ENCODE results near the gene CAPZB.
A peak's percentile ranks its signal among the peaks of the same experiment; 100 is the strongest.

The CAPZB gene

DNA sequence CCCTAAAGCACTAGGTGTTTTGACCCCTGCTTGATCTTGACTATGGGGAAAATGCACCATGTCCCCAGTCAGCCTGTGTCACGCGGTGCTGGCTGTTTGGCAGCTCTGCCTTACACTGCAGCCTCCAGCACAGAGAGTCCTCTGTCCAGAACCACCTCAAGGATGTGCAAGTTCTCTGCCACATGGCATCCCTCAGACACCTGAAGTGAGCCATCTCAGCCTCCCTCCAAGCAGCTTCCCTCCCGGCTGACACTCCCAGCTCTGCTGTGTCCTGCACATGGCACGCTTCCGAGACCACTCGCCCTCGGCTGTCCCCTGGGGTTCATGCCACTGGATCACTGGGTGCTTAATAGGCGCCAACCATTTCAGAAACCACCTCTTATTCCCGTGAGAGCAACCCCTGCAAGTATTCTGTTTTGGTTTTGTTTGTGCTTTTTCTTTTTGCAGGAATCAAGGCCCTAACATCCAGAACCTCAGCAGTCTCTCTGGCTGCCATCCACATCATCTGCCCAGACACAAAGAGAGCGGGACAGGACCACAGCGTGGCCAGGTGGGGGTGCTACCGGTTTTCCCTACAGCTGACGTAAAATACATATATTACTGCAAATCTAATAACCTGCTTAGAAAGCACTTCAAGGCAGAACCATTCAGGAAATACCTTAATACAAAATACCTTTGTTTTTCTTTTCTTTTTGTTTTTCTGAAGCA, 45.7 kb downstream of the CAPZB start:
- Histone ChIP-seq H3K4me2 (peak overlapping the region; percentile 54 to 91 (median 62); a peak in 20 of 22 replicates), H3K4me3 (no peak overlapping the region), H3K36me3 (peaks cover 20 to 40% (median 30%) of the 10 kb centered on the region in 11 experiments; a peak in 20 of 22 replicates), H3K9me3 (replicated peaks in 1 of 11) (no peaks in the 10 kb centered on the region), H3K27ac (no peak overlapping the region), H3K27me3 (no peaks in the 10 kb centered on the region), H3K9ac (peak overlapping the region in 3 of 11 experiments; percentile 2 to 46 (median 8); a peak in 1 of 22 replicates), H3K4me1 (peaks cover 64 to 100% (median 90%) of the 10 kb centered on the region in 10 experiments), H4K20me1 (peaks cover 99 to 100% (median 100%) of the 10 kb centered on the region in 11 experiments)
- no peak for TF ChIP-seq Cebpa-rat (IDR thresholded peaks at IDR 0.05)

- no peak for TF ChIP-seq Cebpa-rat (IDR thresholded peaks at IDR 0.05)
- H3K27me3 ChIP-seq, result no peaks in the 10 kb centered on the region
- H3K4me2 ChIP-seq, result peak overlapping the region in 3 of 11 experiments; percentile 80 to 91 (median 82); a peak in 5 of 22 replicates
- H3K9me3 ChIP-seq (replicated peaks in 1 of 11), result no peaks in the 10 kb centered on the region
- peaks cover 55 to 100% (median 85%) of the 10 kb centered on the region in 10 experiments for H3K4me1 ChIP-seq
- H3K9ac ChIP-seq, result peak overlapping the region in 1 of 11 experiments; percentile 36; a peak in 2 of 22 replicates
- peaks cover 99 to 100% (median 100%) of the 10 kb centered on the region in 11 experiments for H4K20me1 ChIP-seq
- no peak overlapping the region for H3K4me3 ChIP-seq
- H3K27ac ChIP-seq, result no peak overlapping the region; a peak in 1 of 22 replicates
- H3K36me3 ChIP-seq, result peaks cover 22 to 40% (median 36%) of the 10 kb centered on the region in 11 experiments; a peak in 20 of 22 replicates
Measured at GRCh38 chr1:19438516-19439195, 46.7 kb downstream of the CAPZB start.

GRCh38 chr1:19437891-19438294, 47.4 kb downstream of the CAPZB start:
- no peak overlapping the region for H3K4me3 ChIP-seq
- no peak for TF ChIP-seq Cebpa-rat (IDR thresholded peaks at IDR 0.05)
- no peaks in the 10 kb centered on the region for H3K27me3 ChIP-seq
- peaks cover 99 to 100% (median 100%) of the 10 kb centered on the region in 11 experiments for H4K20me1 ChIP-seq
- peaks cover 47 to 100% (median 80%) of the 10 kb centered on the region in 10 experiments for H3K4me1 ChIP-seq
- peak overlapping the region in 5 of 11 experiments; percentile 7 to 91 (median 82); a peak in 8 of 22 replicates for H3K4me2 ChIP-seq
- H3K9ac ChIP-seq, result peak overlapping the region in 3 of 11 experiments; percentile 32 to 50 (median 36); a peak in 4 of 22 replicates
- H3K9me3 ChIP-seq (replicated peaks in 1 of 11), result no peaks in the 10 kb centered on the region
- H3K36me3 ChIP-seq, result peaks cover 24 to 46% (median 43%) of the 10 kb centered on the region in 11 experiments; a peak in 21 of 22 replicates
- peak overlapping the region in 2 of 11 experiments; percentile 14 to 50; a peak in 2 of 22 replicates for H3K27ac ChIP-seq

DNA sequence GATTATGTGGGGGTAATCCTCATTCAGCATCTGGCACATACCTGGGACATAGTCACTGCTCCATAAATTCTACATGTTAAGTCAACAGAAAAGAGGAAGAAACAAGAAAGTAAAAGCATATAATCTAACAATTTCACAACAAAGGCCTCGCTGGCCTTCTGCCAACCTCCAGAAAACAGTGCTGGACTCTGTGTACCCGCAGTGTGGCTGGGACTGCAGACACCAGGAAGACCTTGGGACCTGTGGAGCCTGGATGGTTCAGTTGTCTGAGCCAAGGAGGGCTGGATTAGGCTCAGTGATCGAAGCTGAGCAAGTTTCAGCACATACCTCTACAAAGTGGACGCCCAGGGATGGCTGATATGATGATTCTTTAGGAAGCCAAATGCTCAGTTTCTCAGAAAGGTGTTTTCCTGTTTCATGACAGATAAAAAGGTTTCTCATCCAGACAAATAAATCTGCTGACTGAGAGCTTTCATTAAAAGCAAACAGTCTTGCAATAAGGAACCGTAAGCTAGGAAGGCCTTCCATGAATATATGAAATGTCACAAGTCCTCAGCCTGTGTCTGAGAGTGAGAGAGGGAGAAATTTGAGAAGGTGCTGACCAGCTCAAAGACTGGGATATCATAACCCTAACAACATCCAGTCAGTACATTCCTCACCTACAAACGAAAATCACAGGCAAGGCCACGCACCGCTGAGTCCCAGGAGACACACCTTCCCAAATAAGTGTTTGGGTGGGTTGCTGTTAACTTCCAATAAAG, 48.4 kb downstream of the CAPZB start:
- H3K4me3 ChIP-seq, result peak overlapping the region in 2 of 10 experiments; percentile 2 to 5; a peak in 1 of 20 replicates
- TF ChIP-seq Cebpa-rat (IDR thresholded peaks at IDR 0.05), result no peak
- H3K9ac ChIP-seq, result peak overlapping the region in 5 of 11 experiments; percentile 9 to 50 (median 36); a peak in 7 of 22 replicates
- no peaks in the 10 kb centered on the region for H3K9me3 ChIP-seq (replicated peaks in 1 of 11)
- peak overlapping the region in 8 of 11 experiments; percentile 29 to 91 (median 81); a peak in 14 of 22 replicates for H3K4me2 ChIP-seq
- H4K20me1 ChIP-seq, result peaks cover 99 to 100% (median 100%) of the 10 kb centered on the region in 11 experiments
- peaks cover 37 to 95% (median 71%) of the 10 kb centered on the region in 10 experiments for H3K4me1 ChIP-seq
- peak overlapping the region in 7 of 11 experiments; percentile 12 to 50 (median 35); a peak in 12 of 22 replicates for H3K27ac ChIP-seq
- peaks cover 32 to 56% (median 47%) of the 10 kb centered on the region in 11 experiments for H3K36me3 ChIP-seq
- H3K27me3 ChIP-seq, result no peaks in the 10 kb centered on the region

GRCh38 chr1:19435851-19436455, 49.4 kb downstream of the CAPZB start:
- peaks cover 32 to 58% (median 48%) of the 10 kb centered on the region in 11 experiments for H3K36me3 ChIP-seq
- peak overlapping the region in 5 of 11 experiments; percentile 5 to 42 (median 14); a peak in 6 of 22 replicates for H3K9ac ChIP-seq
- peak overlapping the region in 2 of 10 experiments; percentile 4 to 20; a peak in 2 of 20 replicates for H3K4me3 ChIP-seq
- H4K20me1 ChIP-seq, result peaks cover 98 to 100% (median 100%) of the 10 kb centered on the region in 11 experiments
- H3K27ac ChIP-seq, result peak overlapping the region in 6 of 11 experiments; percentile 5 to 58 (median 42); a peak in 9 of 22 replicates
- H3K4me1 ChIP-seq, result peaks cover 29 to 89% (median 63%) of the 10 kb centered on the region in 10 experiments
- peak overlapping the region in 10 of 11 experiments; percentile 20 to 91 (median 68); a peak in 17 of 22 replicates for H3K4me2 ChIP-seq
- H3K9me3 ChIP-seq (replicated peaks in 1 of 11), result no peaks in the 10 kb centered on the region
- no peak for TF ChIP-seq Cebpa-rat (IDR thresholded peaks at IDR 0.05)
- no peaks in the 10 kb centered on the region for H3K27me3 ChIP-seq

- Histone ChIP-seq H3K4me1 (peaks cover 28 to 89% (median 62%) of the 10 kb centered on the region in 10 experiments), H4K20me1 (peaks cover 98 to 100% (median 100%) of the 10 kb centered on the region in 11 experiments), H3K9ac (peak overlapping the region in 5 of 11 experiments; percentile 5 to 42 (median 14); a peak in 6 of 22 replicates), H3K27ac (peak overlapping the region in 6 of 11 experiments; percentile 5 to 58 (median 42); a peak in 10 of 22 replicates), H3K9me3 (replicated peaks in 1 of 11) (no peaks in the 10 kb centered on the region), H3K4me3 (0 out of 20 replicates have a peak overlapping the region, but pooled peaks of 1 of the 10 experiments have one; percentile 20), H3K4me2 (peak overlapping the region; percentile 3 to 91 (median 55); a peak in 17 of 22 replicates), H3K36me3 (peaks cover 32 to 59% (median 48%) of the 10 kb centered on the region in 11 experiments), H3K27me3 (no peaks in the 10 kb centered on the region)
- TF ChIP-seq Cebpa-rat (IDR thresholded peaks at IDR 0.05), result peak in 8 of 11 experiments; percentile 30 to 55 (median 38); a peak in 7 of 22 replicates
Measured at GRCh38 chr1:19435181-19435580, 50.2 kb downstream of the CAPZB start.

- Histone ChIP-seq H3K9me3 (replicated peaks in 1 of 11) (no peaks in the 10 kb centered on the region), H3K9ac (no peak overlapping the region), H4K20me1 (peaks cover 98 to 100% (median 100%) of the 10 kb centered on the region in 11 experiments), H3K4me1 (peaks cover 17 to 89% (median 55%) of the 10 kb centered on the region in 10 experiments), H3K4me2 (peak overlapping the region in 4 of 11 experiments; percentile 80 to 91 (median 83); a peak in 6 of 22 replicates), H3K4me3 (no peak overlapping the region), H3K27ac (no peak overlapping the region; a peak in 1 of 22 replicates), H3K27me3 (no peaks in the 10 kb centered on the region), H3K36me3 (peaks cover 29 to 57% (median 43%) of the 10 kb centered on the region in 11 experiments)
- TF ChIP-seq Cebpa-rat (IDR thresholded peaks at IDR 0.05), result no peak
Measured at GRCh38 chr1:19433719-19433998, 51.7 kb downstream of the CAPZB start.
